Panc1 (cell line): ENCODE measurements around the gene PEX6. TPM values are rescaled to one million over a fixed set of nuclear protein-coding genes. Genes with fewer than 3 reads are reported as not detected.

Experiments
- ATAC-seq: fragments of 200-7000 bp; cut with Tn5 transposase; 2 replicates; pipeline ENCODE4 v1.9.1; 2020; ENCODE audit warnings: mild to moderate bottlenecking, moderate library complexity
- BruUV-seq: library from RNA; stranded (reverse); fragments of 400-500 nt; replicated peaks from 2 replicates; lab custom pipeline; 2021; lab: Mats Ljungman, UMichigan
- CTCF ChIA-PET: fragments of 300-600 bp; sonication (Branson Sonifier 250); formaldehyde crosslinking; loops from one replicate; lab custom pipeline; 2022; ENCODE audit warnings: antibody characterized with exemption; lab: Charles Lee
- POLR2A ChIA-PET: fragments of 300-600 bp; sonication (Branson Sonifier 250); formaldehyde crosslinking; loops from one replicate; lab custom pipeline; 2022; ENCODE audit warnings: antibody characterized with exemption; lab: Charles Lee
- DNase-seq: peaks from one replicate; pipeline ENCODE4 v3.0.0-alpha.2; 2010; ENCODE audit warnings: low read depth, low spot score
- H3K27ac ChIP-seq: 2 replicates; pipeline ENCODE4 v1.5.1; 2011; ENCODE audit warnings: mild to moderate bottlenecking, low read length, inconsistent platforms
- H3K27me3 ChIP-seq: fragments of 200-500 bp; sonication (Bioruptor generic); 2 replicates; pipeline ENCODE4 v1.6.0; 2014; ENCODE audit warnings: low read length, inconsistent platforms; ENCODE audit not compliant: control insufficient read depth, insufficient read depth
- H3K36me3 ChIP-seq: fragments of 200-500 bp; sonication (Bioruptor generic); 2 replicates; pipeline ENCODE4 v1.5.1; 2014; ENCODE audit warnings: inconsistent platforms, mild to moderate bottlenecking, low read length, moderate library complexity; ENCODE audit not compliant: control insufficient read depth, insufficient read depth
- H3K4me1 ChIP-seq: 2 replicates; pipeline ENCODE4 v1.5.1; 2011; ENCODE audit warnings: inconsistent platforms, mild to moderate bottlenecking, low read length, moderate library complexity; ENCODE audit not compliant: control insufficient read depth, insufficient read depth
- H3K4me3 ChIP-seq, 2 experiments: 2 replicates each; pipeline ENCODE4 v1.5.1; 2011 to 2012; ENCODE audit warnings: low read depth in 2 of 2, low read length in 2 of 2, mild to moderate bottlenecking in 2 of 2, inconsistent platforms in 1 of 2, moderate library complexity in 1 of 2
- H3K9me3 ChIP-seq: fragments of 200-500 bp; sonication (Bioruptor generic); 2 replicates; pipeline ENCODE4 v1.5.1; 2014; ENCODE audit warnings: low read depth, mild to moderate bottlenecking, inconsistent platforms, low read length, moderate library complexity; ENCODE audit not compliant: control insufficient read depth, insufficient read depth
- CTCF ChIP-seq: fragments of 450-650 bp; IDR thresholded peaks from 2 replicates; pipeline ENCODE4 v1.5.1; 2017; ENCODE audit warnings: mild to moderate bottlenecking
- POLR2AphosphoS5 ChIP-seq: IDR thresholded peaks from 2 replicates; pipeline ENCODE4 v1.6.1; 2012; ENCODE audit warnings: mild to moderate bottlenecking, low read depth, low read length, moderate library complexity
- TCF7L2 ChIP-seq: IDR thresholded peaks from 2 replicates; pipeline ENCODE4 v1.6.1; 2011; ENCODE audit warnings: mild to moderate bottlenecking, low read depth, low read length, inconsistent platforms
- in situ Hi-C: cut with HindIII; loops from 2 replicates; pipeline ENCODE4 v1.10.0; 2016; ENCODE audit warnings: low sequenced_read_pairs, low pct_unique_long_range_greater_than_20kb
- intact Hi-C: fragments of 100-400 bp; cut with micrococcal nuclease; formaldehyde crosslinking; loops from one replicate; pipeline ENCODE4 v1.10.0; 2022; ENCODE audit not compliant: unreplicated experiment
- total RNA-seq: library from RNA; stranded (reverse); gene quantifications from one replicate; pipeline ENCODE4 v1.2.1, GENCODE V29; 2021; ENCODE audit not compliant: unreplicated experiment
- TF ChIP-seq, protein P1 (sequence below), 2 experiments: IDR thresholded peaks; 2 replicates each; pipeline ENCODE4 v1.6.1; 2011 to 2012; ENCODE audit warnings: low read depth in 2 of 2, control low read depth in 1 of 2, low read length in 1 of 2, mild to moderate bottlenecking in 1 of 2, moderate library complexity in 1 of 2; ENCODE audit not compliant: insufficient read depth in 1 of 2

The PEX6 gene
- total RNA-seq, 1 experiment from 2014 or later: 21.7 TPM

DNA sequence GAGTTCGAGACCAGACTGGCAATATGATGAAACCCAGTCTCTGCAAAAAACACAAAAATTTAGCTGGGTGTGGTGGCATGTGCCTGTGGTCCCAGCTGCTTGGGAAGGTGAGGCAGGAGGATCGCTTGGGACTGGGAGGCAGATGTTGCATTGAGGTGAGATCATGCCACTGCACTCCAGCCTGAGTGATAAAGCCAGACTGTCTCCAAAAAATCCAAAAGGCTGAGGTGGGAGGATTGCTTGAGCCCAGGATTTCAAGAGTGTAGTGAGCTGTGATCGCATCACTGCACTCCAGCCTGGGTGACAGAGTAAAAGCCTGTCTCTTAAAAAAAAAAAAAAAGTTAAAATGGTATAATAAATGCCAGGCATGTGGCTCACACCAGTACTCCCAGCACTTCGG is 64.4 kb downstream of the PEX6 start:
- no peak for ATAC-seq
- TF ChIP-seq TCF7L2 (no peak), POLR2AphosphoS5 (no peak), CTCF (no peak)
- TF ChIP-seq, protein P1, sequence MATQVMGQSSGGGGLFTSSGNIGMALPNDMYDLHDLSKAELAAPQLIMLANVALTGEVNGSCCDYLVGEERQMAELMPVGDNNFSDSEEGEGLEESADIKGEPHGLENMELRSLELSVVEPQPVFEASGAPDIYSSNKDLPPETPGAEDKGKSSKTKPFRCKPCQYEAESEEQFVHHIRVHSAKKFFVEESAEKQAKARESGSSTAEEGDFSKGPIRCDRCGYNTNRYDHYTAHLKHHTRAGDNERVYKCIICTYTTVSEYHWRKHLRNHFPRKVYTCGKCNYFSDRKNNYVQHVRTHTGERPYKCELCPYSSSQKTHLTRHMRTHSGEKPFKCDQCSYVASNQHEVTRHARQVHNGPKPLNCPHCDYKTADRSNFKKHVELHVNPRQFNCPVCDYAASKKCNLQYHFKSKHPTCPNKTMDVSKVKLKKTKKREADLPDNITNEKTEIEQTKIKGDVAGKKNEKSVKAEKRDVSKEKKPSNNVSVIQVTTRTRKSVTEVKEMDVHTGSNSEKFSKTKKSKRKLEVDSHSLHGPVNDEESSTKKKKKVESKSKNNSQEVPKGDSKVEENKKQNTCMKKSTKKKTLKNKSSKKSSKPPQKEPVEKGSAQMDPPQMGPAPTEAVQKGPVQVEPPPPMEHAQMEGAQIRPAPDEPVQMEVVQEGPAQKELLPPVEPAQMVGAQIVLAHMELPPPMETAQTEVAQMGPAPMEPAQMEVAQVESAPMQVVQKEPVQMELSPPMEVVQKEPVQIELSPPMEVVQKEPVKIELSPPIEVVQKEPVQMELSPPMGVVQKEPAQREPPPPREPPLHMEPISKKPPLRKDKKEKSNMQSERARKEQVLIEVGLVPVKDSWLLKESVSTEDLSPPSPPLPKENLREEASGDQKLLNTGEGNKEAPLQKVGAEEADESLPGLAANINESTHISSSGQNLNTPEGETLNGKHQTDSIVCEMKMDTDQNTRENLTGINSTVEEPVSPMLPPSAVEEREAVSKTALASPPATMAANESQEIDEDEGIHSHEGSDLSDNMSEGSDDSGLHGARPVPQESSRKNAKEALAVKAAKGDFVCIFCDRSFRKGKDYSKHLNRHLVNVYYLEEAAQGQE (IDR thresholded peaks at IDR 0.05; ENCODE audit: insufficient read depth in 1 of 2, low read depth in 2 of 2, low read length in 1 of 2): no peak
- POLR2A ChIA-PET: interaction anchor here (1.0 kb wide), 1 partner anchor 60 kb away, joined by 3 read pairs; no protein-coding TSS in a partner anchor
- Histone ChIP-seq H3K4me1 (no peaks in the 10 kb centered on the region), H3K4me3 (no peak overlapping the region), H3K9me3 (no peaks in the 10 kb centered on the region), H3K27ac (no peak overlapping the region), H3K27me3 (no peaks in the 10 kb centered on the region), H3K36me3 (no peaks in the 10 kb centered on the region)
- intact Hi-C loops (no loop called here), in situ Hi-C loops (no loop called here)
- DNase-seq: no peak
- CTCF ChIA-PET: no interaction called here
- BruUV-seq: no TSS peak

Other genes with a start within 250 kb of the PEX6 start
- gene TBCC, start 233.1 kb downstream of the PEX6 start, total RNA-seq: 25.7 TPM
- gene BICRAL, start 197.1 kb downstream of the PEX6 start, total RNA-seq: 12.9 TPM
- 109 TPM for gene RPL7L1, start 99.6 kb downstream of the PEX6 start, total RNA-seq
- gene PTCRA, start 63.1 kb downstream of the PEX6 start, total RNA-seq: not detected
- 72.8 TPM for gene CNPY3, start 49.7 kb downstream of the PEX6 start, total RNA-seq
- 0.72 TPM for gene GNMT, start 18.4 kb downstream of the PEX6 start, total RNA-seq
- 63.6 TPM for gene PPP2R5D, start 5.4 kb upstream of the PEX6 start, total RNA-seq
- gene MEA1, start 34.8 kb upstream of the PEX6 start, total RNA-seq: 111 TPM
- gene KLHDC3, start 35.1 kb upstream of the PEX6 start, total RNA-seq: 60.9 TPM
- gene RRP36, start 42.4 kb upstream of the PEX6 start, total RNA-seq: 106 TPM
- gene CUL7, start 74.7 kb upstream of the PEX6 start, total RNA-seq: 32.1 TPM
- 65.6 TPM for gene MRPL2, start 80.3 kb upstream of the PEX6 start, total RNA-seq
- gene KLC4, start 80.5 kb upstream of the PEX6 start, total RNA-seq: 22.6 TPM
- gene PTK7, start 97.1 kb upstream of the PEX6 start, total RNA-seq: 240 TPM
- 48.9 TPM for gene SRF, start 192.1 kb upstream of the PEX6 start, total RNA-seq
- 54.3 TPM for gene CUL9, start 203.0 kb upstream of the PEX6 start, total RNA-seq